ENCODE data around the gene JAKMIP2.
"Not testable (repeated sequence)": the region's sequence is repeated elsewhere in the genome, so short reads cannot be mapped to it uniquely, and the experiment has no call there.

The JAKMIP2 gene

GRCh38 chr5:147636729-147636984 is 145.9 kb downstream of the JAKMIP2 start:
- no peak for DNase-seq (ENCODE audit: extremely low read depth, low read depth)
- no peak for TF ChIP-seq CTCF (IDR thresholded peaks at IDR 0.05; ENCODE audit: low read depth, low read length)

GRCh38 chr5:147635882-147636728 is 146.4 kb downstream of the JAKMIP2 start:
- no peak for DNase-seq (ENCODE audit: extremely low read depth, low read depth)

GRCh38 chr5:147635439-147635838 is 147.1 kb downstream of the JAKMIP2 start:
- DNase-seq (ENCODE audit: extremely low read depth, low read depth): not testable (repeated sequence)

More at GRCh38 chr5:147635882-147636728, 146.4 kb downstream of the JAKMIP2 start:
- no peak for TF ChIP-seq CTCF (IDR thresholded peaks at IDR 0.05; ENCODE audit: low read depth, low read length)

GRCh38 chr5:147633173-147633572 is 149.4 kb downstream of the JAKMIP2 start:
- no peak for TF ChIP-seq CTCF (IDR thresholded peaks at IDR 0.05; ENCODE audit: low read depth, low read length)
- no peak for DNase-seq (ENCODE audit: extremely low read depth, low read depth)

- no peak for TF ChIP-seq CTCF (IDR thresholded peaks at IDR 0.05; ENCODE audit: low read depth, low read length)
- no peak for DNase-seq (ENCODE audit: extremely low read depth, low read depth)
Observed at GRCh38 chr5:147631428-147632003, 151.0 kb downstream of the JAKMIP2 start.

GRCh38 chr5:147629196-147629595 is 153.3 kb downstream of the JAKMIP2 start:
- TF ChIP-seq CTCF (IDR thresholded peaks at IDR 0.05; ENCODE audit: low read depth, low read length): no peak

GRCh38 chr5:147628058-147628895 is 154.3 kb downstream of the JAKMIP2 start:
- peak; percentile 14 for DNase-seq (ENCODE audit: extremely low read depth, low read depth)
- peak; percentile 81 for TF ChIP-seq CTCF (IDR thresholded peaks at IDR 0.05; ENCODE audit: low read depth, low read length)

More at GRCh38 chr5:147629196-147629595, 153.3 kb downstream of the JAKMIP2 start:
- DNase-seq (ENCODE audit: extremely low read depth, low read depth): no peak

All from AG09319 (cell line).